HG03064 (cell line): Measurements from ENCODE around the gene GTF2F1.
"Not testable (repeated sequence)": the region's sequence is repeated elsewhere in the genome, so short reads cannot be mapped to it uniquely, and the experiment has no call there.

Source experiments
- ATAC-seq: cut with Tn5 transposase; IDR thresholded peaks from one replicate; pipeline ENCODE4 v1.9.1; 2021; ENCODE audit warnings: low read depth; ENCODE audit not compliant: unreplicated experiment

The GTF2F1 gene, protein sequence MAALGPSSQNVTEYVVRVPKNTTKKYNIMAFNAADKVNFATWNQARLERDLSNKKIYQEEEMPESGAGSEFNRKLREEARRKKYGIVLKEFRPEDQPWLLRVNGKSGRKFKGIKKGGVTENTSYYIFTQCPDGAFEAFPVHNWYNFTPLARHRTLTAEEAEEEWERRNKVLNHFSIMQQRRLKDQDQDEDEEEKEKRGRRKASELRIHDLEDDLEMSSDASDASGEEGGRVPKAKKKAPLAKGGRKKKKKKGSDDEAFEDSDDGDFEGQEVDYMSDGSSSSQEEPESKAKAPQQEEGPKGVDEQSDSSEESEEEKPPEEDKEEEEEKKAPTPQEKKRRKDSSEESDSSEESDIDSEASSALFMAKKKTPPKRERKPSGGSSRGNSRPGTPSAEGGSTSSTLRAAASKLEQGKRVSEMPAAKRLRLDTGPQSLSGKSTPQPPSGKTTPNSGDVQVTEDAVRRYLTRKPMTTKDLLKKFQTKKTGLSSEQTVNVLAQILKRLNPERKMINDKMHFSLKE

GRCh38 chr19:6393074-6393982, at the start of gene GTF2F1:
Gene GTF2F1 (minus strand): TSS chr19:6393164. CDS start chr19:6392995, 169 bp downstream.
- ATAC-seq: peak; percentile 78

GRCh38 chr19:6442087-6442688, 49.2 kb upstream of the GTF2F1 start:
- no peak for ATAC-seq

DNA sequence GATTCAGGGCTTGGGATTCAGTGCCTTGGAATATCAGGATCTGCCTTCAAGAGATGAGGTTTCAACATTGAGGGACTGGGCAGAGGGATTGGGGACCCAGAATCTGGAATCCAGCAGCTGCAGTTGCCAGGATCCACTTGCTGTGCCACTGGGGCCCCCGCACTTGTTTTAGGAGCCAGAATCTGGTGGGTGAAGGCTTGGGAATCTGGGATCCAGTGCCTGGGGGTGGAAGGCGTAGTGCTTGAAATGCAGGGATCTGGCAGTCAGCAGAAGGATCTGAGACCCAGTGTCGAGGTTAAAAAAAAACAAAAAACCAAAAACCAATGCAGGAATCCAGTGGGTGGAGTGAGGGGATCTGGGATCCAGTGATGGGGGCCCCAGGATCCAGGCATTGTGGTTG, 47.9 kb upstream of the GTF2F1 start:
- no peak for ATAC-seq

DNA sequence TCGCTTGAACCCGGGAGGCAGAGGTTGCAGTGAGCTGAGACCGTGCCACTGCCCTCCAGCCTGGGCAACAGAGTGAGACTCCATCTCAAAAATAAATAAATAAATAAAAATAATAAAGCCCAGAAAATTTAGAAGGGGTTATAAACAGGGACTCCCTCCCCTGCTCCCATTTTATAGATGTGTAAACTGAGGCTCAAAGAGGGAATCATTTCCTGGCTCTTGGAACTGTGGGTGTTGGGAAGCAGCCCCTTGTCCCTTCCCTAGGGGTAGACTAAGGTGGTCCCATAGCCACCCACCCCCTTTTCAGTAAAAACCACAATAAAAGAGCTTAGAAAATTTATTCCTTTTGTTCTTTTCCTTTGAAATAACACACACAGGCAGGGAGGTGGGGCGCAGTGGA, 46.8 kb upstream of the GTF2F1 start:
- ATAC-seq: no peak

DNA sequence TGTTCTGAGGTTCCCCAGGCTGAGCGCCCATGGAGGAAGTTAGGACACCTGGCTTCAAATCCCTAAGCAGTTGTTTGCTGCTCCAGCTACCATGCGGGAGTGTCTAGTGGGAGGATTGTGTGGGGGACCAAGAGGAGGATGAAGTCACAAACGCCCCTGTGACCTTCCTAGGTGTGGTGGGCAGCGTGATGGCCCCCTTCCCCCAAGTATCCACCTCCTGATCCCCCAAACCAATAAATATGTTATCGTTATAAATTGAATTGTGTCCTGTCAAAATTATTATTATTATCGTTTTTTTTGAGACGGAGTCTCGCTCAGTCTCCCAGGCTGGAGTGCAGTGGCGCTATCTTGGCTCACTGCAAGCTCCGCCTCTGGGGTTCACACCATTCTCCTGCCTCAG, 40.7 kb upstream of the GTF2F1 start, which contains the start of gene SLC25A41:
Gene SLC25A41, minus strand, starts transcription at position 101 of the 400 bp plus-strand sequence. Its CDS starts 70 bp downstream, at position 31.
- ATAC-seq: no peak

DNA sequence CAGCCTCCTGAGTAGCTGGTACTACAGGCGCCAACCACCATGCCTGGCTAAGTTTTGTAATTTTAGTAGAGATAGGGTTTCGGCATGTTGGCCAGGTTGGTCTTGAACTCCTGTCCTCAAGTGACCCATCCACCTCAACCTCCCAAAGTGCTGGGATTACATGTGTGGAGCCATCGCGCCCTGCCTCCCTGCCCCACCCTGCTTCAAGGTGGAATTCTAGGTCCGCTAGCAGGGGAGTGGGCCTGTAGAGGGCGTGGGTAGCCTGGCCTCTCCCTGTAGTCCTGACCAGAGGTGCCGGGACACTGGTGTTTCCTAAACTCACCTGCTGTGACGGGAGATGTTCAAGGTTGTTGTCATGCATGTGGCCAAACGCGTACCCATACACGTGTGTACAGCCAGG, 40.2 kb upstream of the GTF2F1 start:
- ATAC-seq: no peak

GRCh38 chr19:6431891-6432290, 38.9 kb upstream of the GTF2F1 start:
- ATAC-seq: no peak

DNA sequence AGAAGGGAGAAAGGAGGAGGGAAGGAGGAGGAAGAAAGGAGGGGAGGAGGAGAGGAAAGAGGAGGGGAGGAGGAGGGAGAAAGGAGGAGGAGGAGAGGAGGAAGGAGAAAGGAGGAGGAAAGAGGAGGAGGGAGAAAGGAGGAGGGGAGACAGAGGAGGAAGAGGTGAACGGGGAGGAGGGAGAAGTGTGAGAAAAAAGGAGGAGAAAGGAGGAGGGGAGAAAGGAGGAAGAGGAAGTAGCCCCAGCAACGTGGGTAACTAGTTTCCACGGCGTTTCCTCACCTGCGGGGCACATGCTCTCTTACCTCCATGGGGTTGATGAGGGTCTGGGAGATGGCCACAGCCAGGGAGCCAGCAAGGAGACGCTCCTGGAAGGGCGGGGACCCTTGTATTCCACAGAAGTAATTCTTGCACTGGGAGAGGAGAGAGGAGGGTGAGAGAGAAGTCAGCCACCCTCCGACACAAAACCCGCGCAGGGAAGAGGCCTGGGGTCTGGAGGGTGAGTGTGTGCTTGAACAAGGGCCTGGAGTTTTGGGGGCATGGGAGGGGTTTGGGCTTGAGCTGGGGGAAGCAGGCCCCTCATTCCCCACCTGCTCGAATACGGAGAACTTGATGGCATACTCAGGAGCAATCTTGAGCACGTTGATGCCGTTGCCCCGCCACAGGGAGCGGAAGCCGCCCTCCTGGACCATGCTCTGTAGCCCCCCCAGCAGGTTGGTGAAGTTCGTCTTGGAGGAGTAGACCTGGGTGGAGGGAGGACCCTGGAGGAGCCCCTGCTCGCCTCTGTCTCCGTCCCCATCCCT, 36.7 kb upstream of the GTF2F1 start:
- no peak for ATAC-seq

DNA sequence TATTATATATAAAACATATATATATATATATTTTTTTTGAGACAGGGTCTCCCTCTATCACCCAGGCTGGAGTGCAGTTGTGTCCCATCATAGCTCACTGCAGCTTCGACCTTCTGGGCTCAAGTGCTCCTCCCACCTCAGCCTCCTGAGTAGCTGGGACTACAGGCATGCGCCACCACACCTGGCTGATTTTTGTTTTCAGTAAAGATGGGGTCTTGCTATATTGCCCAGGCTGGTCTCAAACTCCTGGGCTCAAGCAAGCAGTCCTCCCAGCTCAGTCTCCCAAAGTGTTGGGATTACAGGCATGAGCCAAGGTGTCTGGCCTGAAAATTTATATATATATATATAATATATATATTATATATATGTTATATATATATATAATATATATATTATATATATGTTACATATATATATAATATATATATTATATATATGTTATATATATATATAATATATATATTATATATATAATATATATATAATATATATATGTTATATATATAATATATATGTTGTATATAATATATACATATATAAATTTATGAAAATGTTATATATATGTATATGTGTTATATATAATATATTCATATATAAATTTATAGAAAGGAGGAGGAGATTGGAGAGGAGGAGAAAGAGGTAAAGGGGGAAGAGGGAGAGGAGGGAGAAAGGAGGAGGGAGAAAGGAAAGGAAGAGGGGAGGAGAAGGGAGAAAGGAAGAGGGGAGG, 35.9 kb upstream of the GTF2F1 start:
- ATAC-seq: not testable (repeated sequence)

DNA sequence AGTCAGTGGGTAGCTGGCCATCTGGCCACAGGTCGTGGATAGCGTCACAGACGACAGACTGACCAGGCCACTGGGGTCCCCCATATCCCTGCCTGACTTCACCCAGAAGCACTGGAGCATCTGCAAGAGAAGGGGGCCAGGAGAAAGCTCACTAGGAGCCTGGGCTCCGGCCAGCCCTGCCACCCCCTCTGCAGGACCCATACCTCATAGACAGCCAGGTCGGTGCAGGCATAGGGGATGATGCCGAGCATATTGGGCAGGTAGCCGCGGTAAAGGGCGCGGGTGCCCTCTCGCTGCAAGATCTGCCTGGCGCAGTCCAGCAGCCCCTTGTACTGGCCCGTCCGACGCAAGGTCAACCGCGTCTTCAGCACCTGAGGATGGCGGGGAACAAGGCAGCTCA, 34.2 kb upstream of the GTF2F1 start:
- ATAC-seq: no peak

GRCh38 chr19:6425732-6426620, 33.0 kb upstream of the GTF2F1 start:
- ATAC-seq: no peak

DNA sequence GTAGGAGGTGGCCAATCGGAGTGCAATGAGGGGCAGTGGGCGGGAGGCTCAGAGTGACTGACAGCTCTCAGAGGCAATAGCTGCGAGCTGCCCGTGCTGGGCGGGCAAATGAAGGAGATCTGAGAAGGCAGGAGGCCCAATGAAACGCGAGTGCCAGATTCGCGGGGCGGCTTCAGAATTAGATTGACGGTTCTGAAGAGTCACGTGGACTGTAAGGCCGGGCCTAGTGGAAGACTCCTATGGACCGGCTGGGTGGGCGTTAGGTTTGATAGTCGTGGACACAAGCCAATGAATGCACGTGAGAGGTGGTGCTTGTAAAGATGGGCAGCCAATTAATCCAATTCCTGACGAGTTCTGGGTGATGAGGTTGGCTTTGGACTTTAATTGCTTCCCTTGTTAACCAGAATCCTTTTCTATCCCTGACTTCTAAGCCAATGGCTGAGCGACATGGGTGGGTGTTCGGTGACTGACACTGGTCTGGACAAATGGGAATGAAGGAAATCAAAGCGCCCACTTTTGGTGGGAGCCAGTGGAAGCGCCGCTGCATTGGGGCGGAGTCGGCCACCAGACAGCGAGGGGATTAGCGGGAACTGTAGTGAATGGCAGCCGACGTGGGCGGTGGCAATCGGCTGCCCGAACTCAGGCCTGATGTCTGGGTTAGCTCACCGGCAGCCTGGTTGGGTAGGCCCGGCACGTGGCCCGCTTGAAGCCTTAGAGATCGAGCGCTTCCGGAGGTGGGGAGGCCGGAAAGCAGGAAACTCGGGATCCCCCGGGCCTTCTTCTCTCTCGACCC, 32.2 kb upstream of the GTF2F1 start:
- peak; percentile 88 for ATAC-seq

GRCh38 chr19:6424195-6424938, 31.4 kb upstream of the GTF2F1 start, which contains the start of gene KHSRP:
Gene KHSRP (minus strand): TSS chr19:6424811. CDS start chr19:6424701, 110 bp downstream.
- ATAC-seq: no peak

GRCh38 chr19:6423499-6424194, 30.7 kb upstream of the GTF2F1 start:
- ATAC-seq: no peak

GRCh38 chr19:6421075-6422014, 28.4 kb upstream of the GTF2F1 start:
- ATAC-seq: no peak
